Measurements from ENCODE around the gene GPX4. TPM values are rescaled to one million over a fixed set of nuclear protein-coding genes. Genes with fewer than 3 reads are reported as not detected.

GPX4 gene
- total and polyA plus RNA-seq, 7 donors: 269 to 662 (median 398) TPM

DNA sequence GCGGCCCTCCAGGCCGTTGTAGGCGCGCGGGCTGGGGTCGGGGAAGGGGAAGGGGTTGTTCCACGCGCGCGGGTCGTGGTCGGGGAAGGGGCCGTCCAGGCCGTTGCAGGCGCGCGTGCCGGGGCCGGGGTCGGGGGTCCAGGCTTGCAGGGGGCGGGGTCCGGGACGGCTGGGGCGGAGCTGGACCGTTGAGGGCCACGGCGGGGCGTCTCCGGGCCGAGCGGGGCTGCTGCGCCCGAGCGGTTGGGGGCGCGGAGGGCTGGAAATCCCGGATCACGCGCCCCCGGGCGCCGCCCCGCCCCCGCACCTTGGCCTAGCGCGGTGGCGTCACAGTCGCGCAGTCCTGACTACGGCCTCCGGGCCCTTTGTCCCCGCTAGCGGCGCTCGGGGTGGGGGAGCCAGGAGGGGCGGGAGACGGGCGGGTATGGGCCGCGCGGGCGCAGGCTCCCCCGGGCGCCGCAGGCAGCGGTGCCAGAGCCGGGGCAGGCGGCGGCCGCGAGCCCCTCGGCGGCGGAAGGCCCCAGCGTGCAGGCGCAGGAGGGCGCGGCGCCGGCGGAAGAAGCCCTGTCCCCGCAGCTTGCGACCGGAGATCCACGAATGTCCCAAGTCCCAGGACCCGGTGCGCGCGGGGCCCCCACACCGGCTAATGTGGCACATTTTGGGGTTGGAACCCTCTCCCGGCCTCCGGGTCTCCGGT, 665 bp downstream of the GPX4 start:
- Histone ChIP-seq H3K4me1 (peaks cover 0 to 46% (median 44%) of the 10 kb centered on the region in 4 donors), H3K9me3 (no peaks in the 10 kb centered on the region), H3K4me3 (peak overlapping the region; percentile 77 to 98 (median 94)), H3K36me3 (peaks cover 6 to 39% (median 34%) of the 10 kb centered on the region in 4 donors), H3K27ac (peak overlapping the region; percentile 98 to 100 (median 100)), H3K27me3 (no peaks in the 10 kb centered on the region)
- 1% methylated on average over 93 of the region's 93 CpGs for WGBS, 2 donors
- intact Hi-C loops (cut with DNase I): loop anchor here (2.0 to 10.0 kb wide), 3 partner anchors 136 to 427 kb away; partner anchors contain the start of genes ARID3A, ATP5F1D and FSTL3
- TF ChIP-seq POLR2AphosphoS5 (IDR thresholded peaks at IDR 0.05) (peak in 2 of 4 donors; percentile 8 to 58), EP300 (IDR thresholded peaks at IDR 0.05) (no peak)
- peak; percentile 89 for DNase-seq

- H3K9me3 ChIP-seq: no peaks in the 10 kb centered on the region
- H3K27me3 ChIP-seq: no peaks in the 10 kb centered on the region
- DNase-seq: no peak
- 32 to 38% methylated on average over 69 of the region's 69 CpGs for WGBS, 2 donors
- H3K4me1 ChIP-seq: peaks cover 0 to 46% (median 44%) of the 10 kb centered on the region in 4 donors
- peak overlapping the region; percentile 77 to 98 (median 94) for H3K4me3 ChIP-seq
- H3K27ac ChIP-seq: peak overlapping the region; percentile 98 to 100 (median 100)
- intact Hi-C loops (cut with DNase I): loop anchor here (2.0 to 10.0 kb wide), 2 partner anchors 136 to 180 kb away; partner anchors contain the start of genes ARID3A and ATP5F1D
- TF ChIP-seq POLR2AphosphoS5 (IDR thresholded peaks at IDR 0.05) (peak; percentile 27 to 71 (median 48)), EP300 (IDR thresholded peaks at IDR 0.05) (no peak)
- TF ChIP-seq, protein P1, sequence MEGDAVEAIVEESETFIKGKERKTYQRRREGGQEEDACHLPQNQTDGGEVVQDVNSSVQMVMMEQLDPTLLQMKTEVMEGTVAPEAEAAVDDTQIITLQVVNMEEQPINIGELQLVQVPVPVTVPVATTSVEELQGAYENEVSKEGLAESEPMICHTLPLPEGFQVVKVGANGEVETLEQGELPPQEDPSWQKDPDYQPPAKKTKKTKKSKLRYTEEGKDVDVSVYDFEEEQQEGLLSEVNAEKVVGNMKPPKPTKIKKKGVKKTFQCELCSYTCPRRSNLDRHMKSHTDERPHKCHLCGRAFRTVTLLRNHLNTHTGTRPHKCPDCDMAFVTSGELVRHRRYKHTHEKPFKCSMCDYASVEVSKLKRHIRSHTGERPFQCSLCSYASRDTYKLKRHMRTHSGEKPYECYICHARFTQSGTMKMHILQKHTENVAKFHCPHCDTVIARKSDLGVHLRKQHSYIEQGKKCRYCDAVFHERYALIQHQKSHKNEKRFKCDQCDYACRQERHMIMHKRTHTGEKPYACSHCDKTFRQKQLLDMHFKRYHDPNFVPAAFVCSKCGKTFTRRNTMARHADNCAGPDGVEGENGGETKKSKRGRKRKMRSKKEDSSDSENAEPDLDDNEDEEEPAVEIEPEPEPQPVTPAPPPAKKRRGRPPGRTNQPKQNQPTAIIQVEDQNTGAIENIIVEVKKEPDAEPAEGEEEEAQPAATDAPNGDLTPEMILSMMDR (IDR thresholded peaks at IDR 0.05): no peak
- H3K36me3 ChIP-seq: peaks cover 12 to 47% (median 40%) of the 10 kb centered on the region in 4 donors
Observed at GRCh38 chr19:1105008-1105872, 1.4 kb downstream of the GPX4 start.

- no peaks in the 10 kb centered on the region for H3K9me3 ChIP-seq
- H3K36me3 ChIP-seq: peaks cover 12 to 56% (median 42%) of the 10 kb centered on the region in 4 donors
- peak overlapping the region in 1 of 4 donors; percentile 93 for H3K4me3 ChIP-seq
- intact Hi-C loops (cut with DNase I): loop anchor here (2.0 to 10.0 kb wide), 2 partner anchors 135 to 181 kb away; partner anchors contain the start of genes ARID3A and ATP5F1D
- H3K27ac ChIP-seq: peak overlapping the region; percentile 98 to 100 (median 100)
- peaks cover 0 to 46% (median 38%) of the 10 kb centered on the region in 4 donors for H3K4me1 ChIP-seq
- 83 to 88% methylated on average over 32 of the region's 32 CpGs for WGBS, 2 donors
- no peak for TF ChIP-seq EP300 (IDR thresholded peaks at IDR 0.05)
- TF ChIP-seq, protein P1 (IDR thresholded peaks at IDR 0.05): no peak
- TF ChIP-seq POLR2AphosphoS5 (IDR thresholded peaks at IDR 0.05): no peak
- TF ChIP-seq POLR2A (IDR thresholded peaks at IDR 0.05): no peak
- DNase-seq: no peak
- no peaks in the 10 kb centered on the region for H3K27me3 ChIP-seq
Observed at GRCh38 chr19:1105873-1106840, 2.4 kb downstream of the GPX4 start.

- intact Hi-C loops (cut with DNase I): loop anchor here (10.0 kb wide), 1 partner anchor 182 kb away; the partner anchor contains the start of gene ARID3A
- H3K36me3 ChIP-seq: peaks cover 12 to 62% (median 43%) of the 10 kb centered on the region in 4 donors
- H3K4me1 ChIP-seq: peaks cover 0 to 44% (median 33%) of the 10 kb centered on the region in 4 donors
- H3K27ac ChIP-seq: peak overlapping the region in 2 of 4 donors; percentile 17 to 100
- no peak overlapping the region for H3K4me3 ChIP-seq
- 50 to 70% methylated on average over 17 of the region's 17 CpGs for WGBS, 2 donors
- H3K27me3 ChIP-seq: no peaks in the 10 kb centered on the region
- H3K9me3 ChIP-seq: no peaks in the 10 kb centered on the region
- TF ChIP-seq, protein P1 (IDR thresholded peaks at IDR 0.05): no peak
- no peak for TF ChIP-seq POLR2AphosphoS5 (IDR thresholded peaks at IDR 0.05)
- no peak for TF ChIP-seq POLR2A (IDR thresholded peaks at IDR 0.05)
- TF ChIP-seq EP300 (IDR thresholded peaks at IDR 0.05): no peak
- DNase-seq: no peak
Observed at GRCh38 chr19:1106841-1107660, 3.3 kb downstream of the GPX4 start.
